Activated naive CD4-positive, alpha-beta T cell treated with anti-CD3 and anti-CD28 coated beads, Interleukin-2, amount 50 U/mL, for 24 hours (primary cell): ENCODE data around the gene ADAMTS7.

Experiments
- H3K27ac Mint-ChIP-seq: one replicate; pipeline ENCODE4 v1.8.0; 2021; ENCODE audit warnings: mild to moderate bottlenecking, mixed read lengths
- H3K27me3 Mint-ChIP-seq: one replicate; pipeline ENCODE4 v1.8.0; 2021; ENCODE audit warnings: mixed read lengths
- H3K36me3 Mint-ChIP-seq: one replicate; pipeline ENCODE4 v1.8.0; 2021; ENCODE audit warnings: mixed read lengths
- H3K4me1 Mint-ChIP-seq: one replicate; pipeline ENCODE4 v1.8.0; 2021; ENCODE audit warnings: mixed read lengths
- H3K4me3 Mint-ChIP-seq: one replicate; pipeline ENCODE4 v1.8.0; 2021; ENCODE audit warnings: mild to moderate bottlenecking, mixed read lengths
- H3K9me3 Mint-ChIP-seq: one replicate; pipeline ENCODE4 v1.8.0; 2021; ENCODE audit warnings: mixed read lengths

ADAMTS7 gene

GRCh38 chr15:78715434-78715833 is 95.8 kb downstream of the ADAMTS7 start:
- Mint-ChIP-seq H3K9me3 (no peaks in the 10 kb centered on the region), H3K27ac (no peak overlapping the region), H3K4me1 (no peaks in the 10 kb centered on the region), H3K36me3 (no peaks in the 10 kb centered on the region), H3K4me3 (no peak overlapping the region), H3K27me3 (peaks cover 16% of the 10 kb centered on the region)

GRCh38 chr15:78714890-78715289 is 96.4 kb downstream of the ADAMTS7 start:
- Mint-ChIP-seq H3K9me3 (no peaks in the 10 kb centered on the region), H3K36me3 (no peaks in the 10 kb centered on the region), H3K4me1 (no peaks in the 10 kb centered on the region), H3K4me3 (no peak overlapping the region), H3K27ac (no peak overlapping the region), H3K27me3 (peaks cover 17% of the 10 kb centered on the region)

- Mint-ChIP-seq H3K36me3 (no peaks in the 10 kb centered on the region), H3K4me1 (peaks cover 6% of the 10 kb centered on the region), H3K4me3 (no peak overlapping the region), H3K27me3 (peaks cover 17% of the 10 kb centered on the region), H3K9me3 (no peaks in the 10 kb centered on the region), H3K27ac (no peak overlapping the region)
Observed at GRCh38 chr15:78712797-78713515, 98.3 kb downstream of the ADAMTS7 start.

- peaks cover 16% of the 10 kb centered on the region for H3K27me3 Mint-ChIP-seq
- H3K27ac Mint-ChIP-seq, result no peak overlapping the region
- no peaks in the 10 kb centered on the region for H3K36me3 Mint-ChIP-seq
- no peak overlapping the region for H3K4me3 Mint-ChIP-seq
- peaks cover 6% of the 10 kb centered on the region for H3K4me1 Mint-ChIP-seq
- no peaks in the 10 kb centered on the region for H3K9me3 Mint-ChIP-seq
Observed at GRCh38 chr15:78711638-78712037, 99.6 kb downstream of the ADAMTS7 start.

GRCh38 chr15:78709263-78709882 is 101.9 kb downstream of the ADAMTS7 start:
- Mint-ChIP-seq H3K27me3 (peaks cover 19% of the 10 kb centered on the region), H3K9me3 (no peaks in the 10 kb centered on the region), H3K4me1 (peaks cover 6% of the 10 kb centered on the region)

More at GRCh38 chr15:78709263-78709882, 101.9 kb downstream of the ADAMTS7 start:
- Mint-ChIP-seq H3K36me3 (no peaks in the 10 kb centered on the region), H3K27ac (no peak overlapping the region), H3K4me3 (no peak overlapping the region)
